ENCODE measurements around the gene EFCAB12. TPM values are rescaled to one million over a fixed set of nuclear protein-coding genes. Genes with fewer than 3 reads are reported as not detected.
"Not testable (repeated sequence)": the region's sequence is repeated elsewhere in the genome, so short reads cannot be mapped to it uniquely, and the experiment has no call there.

EFCAB12 gene
- polyA plus RNA-seq, 2 of the 4 experiments (the other 2 are of a cell fraction): 0.62 to 1.1 TPM

- peak; percentile 35; the same call in 1 of the 2 replicates for TF ChIP-seq MAX (IDR thresholded peaks at IDR 0.05)
- CTCF ChIA-PET; FAIRE-seq; H3K9me3 ChIP-seq; DNase-seq (ENCODE audit: low read depth in 1 of 2, low spot score in 1 of 2); H3K4me3 ChIP-seq; POLR2A ChIA-PET: not testable (repeated sequence)
- WGBS (ENCODE audit: missing lambda C conversion rate): 54% methylated on average over 7 of the region's 8 CpGs
- ATAC-seq: peak; percentile 23 to 25; a peak in 4 of 6 replicates
- Histone ChIP-seq H3K27ac (peak overlapping the region; percentile 86 to 95), H3K4me2 (peak overlapping the region; percentile 57), H3K4me1 (peaks cover 82% of the 10 kb centered on the region)
Measured at GRCh38 chr3:129392106-129392887, 36.1 kb downstream of the EFCAB12 start.

DNA sequence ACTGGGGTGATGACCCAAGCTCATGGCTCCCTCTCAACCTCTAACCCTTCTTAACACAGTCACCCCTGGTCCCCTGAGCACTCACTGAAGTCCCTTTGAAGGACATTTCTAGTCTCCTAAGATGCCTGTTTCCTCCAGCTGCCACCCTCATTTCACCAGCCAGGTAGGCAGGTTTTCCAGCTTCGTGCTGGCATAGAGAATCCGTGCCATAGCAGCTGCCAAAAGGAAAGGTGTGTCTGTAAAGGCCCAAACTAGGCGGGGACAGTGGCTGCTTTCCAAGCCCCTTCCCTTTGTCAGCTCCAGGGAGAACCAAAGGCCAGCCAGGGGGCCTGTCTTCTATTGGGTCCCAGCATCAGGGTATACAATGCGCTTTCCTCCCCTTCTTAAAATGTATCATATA is 36.9 kb downstream of the EFCAB12 start:
- FAIRE-seq: not testable (repeated sequence)

GRCh38 chr3:129389572-129389937 is 38.9 kb downstream of the EFCAB12 start:
- peaks cover 78% of the 10 kb centered on the region for H3K4me1 ChIP-seq
- POLR2A ChIA-PET: interaction anchor here (1.7 kb wide), 1 partner anchor 10 kb away, joined by 8 read pairs; no protein-coding TSS in a partner anchor
- no peaks in the 10 kb centered on the region for H3K9me3 ChIP-seq
- ATAC-seq (no peak), FAIRE-seq (no peak), DNase-seq (ENCODE audit: low read depth in 1 of 2, low spot score in 1 of 2) (no peak)
- peak overlapping the region; percentile 86 to 95 for H3K27ac ChIP-seq
- CTCF ChIA-PET: no interaction called here
- TF ChIP-seq, protein P1, sequence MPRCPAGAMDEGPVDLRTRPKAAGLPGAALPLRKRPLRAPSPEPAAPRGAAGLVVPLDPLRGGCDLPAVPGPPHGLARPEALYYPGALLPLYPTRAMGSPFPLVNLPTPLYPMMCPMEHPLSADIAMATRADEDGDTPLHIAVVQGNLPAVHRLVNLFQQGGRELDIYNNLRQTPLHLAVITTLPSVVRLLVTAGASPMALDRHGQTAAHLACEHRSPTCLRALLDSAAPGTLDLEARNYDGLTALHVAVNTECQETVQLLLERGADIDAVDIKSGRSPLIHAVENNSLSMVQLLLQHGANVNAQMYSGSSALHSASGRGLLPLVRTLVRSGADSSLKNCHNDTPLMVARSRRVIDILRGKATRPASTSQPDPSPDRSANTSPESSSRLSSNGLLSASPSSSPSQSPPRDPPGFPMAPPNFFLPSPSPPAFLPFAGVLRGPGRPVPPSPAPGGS (IDR thresholded peaks at IDR 0.05): no peak
- TF ChIP-seq CHD2 (IDR thresholded peaks at IDR 0.05; ENCODE audit: low read length, partially characterized antibody) (no peak), HDAC2 (IDR thresholded peaks at IDR 0.05) (no peak), TP53 (CRISPR knock-in tag; IDR thresholded peaks at IDR 0.05) (no peak), RNF2 (IDR thresholded peaks at IDR 0.05; ENCODE audit: borderline replicate concordance, low read depth) (no peak), JUNB (IDR thresholded peaks at IDR 0.05) (no peak), MYC (IDR thresholded peaks at IDR 0.05; ENCODE audit: borderline replicate concordance, low read length) (no peak), ZFP36 (IDR thresholded peaks at IDR 0.05; ENCODE audit: borderline replicate concordance, partially characterized antibody) (no peak), KDM5A (IDR thresholded peaks at IDR 0.05) (no peak), POLR2AphosphoS2 (conservative IDR thresholded peaks at IDR 0.05; ENCODE audit: low read length) (no peak), ZC3H11A (IDR thresholded peaks at IDR 0.05) (no peak), EHMT2 (IDR thresholded peaks at IDR 0.05; ENCODE audit: low read depth) (no peak), SREBF2 (IDR thresholded peaks at IDR 0.05) (no peak), NPAS2 (CRISPR knock-in tag; IDR thresholded peaks at IDR 0.05; ENCODE audit: borderline replicate concordance) (no peak), CBX2 (IDR thresholded peaks at IDR 0.05; ENCODE audit: borderline replicate concordance, low read depth) (no peak), JUN (IDR thresholded peaks at IDR 0.05) (no peak)
- TF ChIP-seq, protein P2, sequence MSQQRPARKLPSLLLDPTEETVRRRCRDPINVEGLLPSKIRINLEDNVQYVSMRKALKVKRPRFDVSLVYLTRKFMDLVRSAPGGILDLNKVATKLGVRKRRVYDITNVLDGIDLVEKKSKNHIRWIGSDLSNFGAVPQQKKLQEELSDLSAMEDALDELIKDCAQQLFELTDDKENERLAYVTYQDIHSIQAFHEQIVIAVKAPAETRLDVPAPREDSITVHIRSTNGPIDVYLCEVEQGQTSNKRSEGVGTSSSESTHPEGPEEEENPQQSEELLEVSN (IDR thresholded peaks at IDR 0.05; ENCODE audit: borderline replicate concordance, low read depth): no peak
- TF ChIP-seq, protein P3, sequence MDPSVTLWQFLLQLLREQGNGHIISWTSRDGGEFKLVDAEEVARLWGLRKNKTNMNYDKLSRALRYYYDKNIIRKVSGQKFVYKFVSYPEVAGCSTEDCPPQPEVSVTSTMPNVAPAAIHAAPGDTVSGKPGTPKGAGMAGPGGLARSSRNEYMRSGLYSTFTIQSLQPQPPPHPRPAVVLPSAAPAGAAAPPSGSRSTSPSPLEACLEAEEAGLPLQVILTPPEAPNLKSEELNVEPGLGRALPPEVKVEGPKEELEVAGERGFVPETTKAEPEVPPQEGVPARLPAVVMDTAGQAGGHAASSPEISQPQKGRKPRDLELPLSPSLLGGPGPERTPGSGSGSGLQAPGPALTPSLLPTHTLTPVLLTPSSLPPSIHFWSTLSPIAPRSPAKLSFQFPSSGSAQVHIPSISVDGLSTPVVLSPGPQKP (IDR thresholded peaks at IDR 0.05; ENCODE audit: low read depth, low read length): no peak
- peak overlapping the region; percentile 60 for H3K4me2 ChIP-seq
- 46% methylated on average over 3 of the region's 3 CpGs for WGBS (ENCODE audit: missing lambda C conversion rate)
- H3K4me3 ChIP-seq: no peak overlapping the region

More for the DNA sequence above, 36.9 kb downstream of the EFCAB12 start:
- POLR2A ChIA-PET; H3K4me2 ChIP-seq; H3K4me3 ChIP-seq; CTCF ChIA-PET; ATAC-seq; H3K9me3 ChIP-seq; DNase-seq (ENCODE audit: low read depth in 1 of 2, low spot score in 1 of 2): not testable (repeated sequence)
- Histone ChIP-seq H3K27ac (peak overlapping the region; percentile 86 to 95), H3K4me1 (peaks cover 82% of the 10 kb centered on the region)
- WGBS (ENCODE audit: missing lambda C conversion rate): 89% methylated on average over 4 of the region's 4 CpGs

Data from A549 (cell line).